Measurements from ENCODE around the gene MTMR3.
"Not testable (repeated sequence)": the region's sequence is repeated elsewhere in the genome, so short reads cannot be mapped to it uniquely, and the experiment has no call there.

MTMR3 gene

GRCh38 chr22:29883045-29883774, at the start of gene MTMR3:
Gene MTMR3, plus strand, starts transcription at chr22:29883174. Its CDS starts 87,886 bp downstream, at chr22:29971060.
- DNase-seq (ENCODE audit: insufficient read length, low spot score) (peak; percentile 38), FAIRE-seq (no peak)
- TF ChIP-seq POLR2A (IDR thresholded peaks at IDR 0.05; ENCODE audit: low read depth, low read length) = peak; percentile 43; the same call in 1 of the 2 replicates

GRCh38 chr22:29833392-29833965, 49.5 kb upstream of the MTMR3 start:
- DNase-seq (ENCODE audit: insufficient read length, low spot score) (no peak), FAIRE-seq (no peak)
- TF ChIP-seq POLR2A (IDR thresholded peaks at IDR 0.05; ENCODE audit: low read depth, low read length) = no peak

- FAIRE-seq (no peak), DNase-seq (ENCODE audit: insufficient read length, low spot score) (no peak)
- TF ChIP-seq POLR2A (IDR thresholded peaks at IDR 0.05; ENCODE audit: low read depth, low read length) = no peak
Observed at GRCh38 chr22:29834046-29834445, 48.9 kb upstream of the MTMR3 start.

DNA sequence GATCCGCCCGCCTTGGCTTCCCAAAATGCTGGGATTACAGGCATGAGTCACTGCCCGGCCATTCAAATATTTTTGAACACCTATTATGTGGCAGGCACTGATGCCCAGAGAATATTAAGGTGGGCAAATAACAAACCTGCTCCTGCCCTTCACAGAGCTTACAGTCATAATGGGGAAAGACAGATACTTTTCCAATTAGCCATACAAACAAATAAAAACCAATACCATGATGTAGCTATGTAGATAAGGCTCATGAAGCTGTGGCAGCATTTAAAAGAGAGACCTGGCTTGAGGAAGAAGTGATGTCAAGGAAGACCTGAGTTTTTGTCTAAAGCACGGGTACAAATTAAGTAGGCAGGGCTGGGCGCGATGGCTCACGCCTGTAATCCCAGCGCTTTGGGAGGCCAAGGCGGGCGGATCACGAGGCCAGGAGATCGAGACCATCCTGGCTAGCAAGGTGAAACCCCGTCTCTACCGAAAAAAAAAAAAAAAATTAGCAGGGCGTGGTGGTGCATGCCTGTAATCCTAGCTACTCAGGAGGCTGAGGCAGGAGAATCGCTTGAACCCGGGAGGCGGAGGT, 46.1 kb upstream of the MTMR3 start:
- DNase-seq (ENCODE audit: insufficient read length, low spot score); FAIRE-seq: not testable (repeated sequence)

DNA sequence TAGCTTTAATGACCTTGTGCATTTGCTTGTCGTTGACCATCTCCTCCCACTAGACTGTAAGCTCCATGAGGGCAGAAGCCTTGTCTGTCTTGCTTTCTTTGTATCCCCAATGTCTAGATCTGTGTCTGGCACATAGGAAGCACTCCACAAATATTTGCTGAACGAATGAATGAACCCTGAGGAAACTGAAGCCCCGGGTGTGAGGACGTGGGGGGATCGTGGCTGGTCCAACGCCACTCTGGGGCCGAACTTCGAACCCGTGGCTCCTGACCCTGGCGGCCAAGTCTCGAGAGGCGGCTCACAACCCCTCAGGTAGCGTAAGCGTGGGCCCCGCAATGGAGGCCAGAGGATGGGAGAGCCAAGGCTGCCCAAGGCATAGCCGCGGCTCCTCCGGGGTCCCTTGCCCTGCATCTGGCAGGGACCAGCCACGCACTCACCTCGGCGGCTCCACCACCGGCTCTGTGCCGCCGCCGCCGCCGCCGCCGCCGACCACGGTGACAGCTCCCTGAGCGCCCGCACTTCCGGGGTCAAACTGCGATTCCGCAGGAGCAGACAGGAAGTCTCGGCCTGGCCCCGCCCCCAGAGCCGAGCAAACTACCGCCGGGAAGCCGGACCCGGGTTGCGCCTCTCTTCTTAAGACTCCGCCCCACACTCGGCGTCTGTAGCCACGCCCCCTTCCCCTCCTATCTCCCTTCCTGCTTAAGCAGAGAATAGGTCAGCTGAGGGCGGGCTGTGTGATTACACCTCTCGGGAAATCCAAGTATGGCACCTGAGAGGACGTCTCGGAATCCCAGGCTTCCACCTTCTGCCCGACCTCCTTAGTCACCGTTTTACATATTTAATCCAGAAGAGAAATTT, 45.0 kb upstream of the MTMR3 start, which contains the start of gene ASCC2:
TSS of gene ASCC2 (minus strand) at position 534 of the 858 bp plus-strand sequence. CDS start 5,949 bp downstream, outside the sequence.
- TF ChIP-seq POLR2A (IDR thresholded peaks at IDR 0.05; ENCODE audit: low read depth, low read length) = peak; percentile 28; the same call in 1 of the 2 replicates
- FAIRE-seq = no peak
- peak; percentile 81 for DNase-seq (ENCODE audit: insufficient read length, low spot score)

GRCh38 chr22:29838599-29838956, 44.4 kb upstream of the MTMR3 start:
- FAIRE-seq (no peak), DNase-seq (ENCODE audit: insufficient read length, low spot score) (no peak)
- no peak for TF ChIP-seq POLR2A (IDR thresholded peaks at IDR 0.05; ENCODE audit: low read depth, low read length)

DNA sequence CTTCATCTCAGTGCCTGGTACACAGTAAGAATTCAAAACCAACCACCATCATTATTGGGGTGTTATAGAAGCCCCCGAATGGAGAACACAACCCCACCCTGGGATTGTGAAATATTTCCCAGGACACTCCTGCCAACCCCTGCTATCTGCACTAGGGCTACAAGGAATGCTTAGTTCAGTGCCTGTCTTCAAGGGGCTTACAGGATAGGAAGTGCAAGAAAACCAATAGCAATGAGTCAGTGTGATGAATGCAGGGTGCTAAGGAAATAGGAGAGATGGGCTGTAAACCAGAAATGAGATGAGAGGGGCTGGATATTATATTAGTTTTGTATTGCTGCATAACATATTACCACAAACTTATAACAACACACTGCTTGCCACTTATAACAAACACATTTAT, 43.9 kb upstream of the MTMR3 start:
- FAIRE-seq (no peak), DNase-seq (ENCODE audit: insufficient read length, low spot score) (no peak)
- TF ChIP-seq POLR2A (IDR thresholded peaks at IDR 0.05; ENCODE audit: low read depth, low read length) = no peak

GRCh38 chr22:29840498-29840897, 42.5 kb upstream of the MTMR3 start:
- DNase-seq (ENCODE audit: insufficient read length, low spot score) = no peak
- no peak for TF ChIP-seq POLR2A (IDR thresholded peaks at IDR 0.05; ENCODE audit: low read depth, low read length)

GRCh38 chr22:29842172-29842571, 40.8 kb upstream of the MTMR3 start:
- TF ChIP-seq POLR2A (IDR thresholded peaks at IDR 0.05; ENCODE audit: low read depth, low read length) = no peak
- FAIRE-seq = no peak

More at GRCh38 chr22:29840498-29840897, 42.5 kb upstream of the MTMR3 start:
- FAIRE-seq = no peak

DNA sequence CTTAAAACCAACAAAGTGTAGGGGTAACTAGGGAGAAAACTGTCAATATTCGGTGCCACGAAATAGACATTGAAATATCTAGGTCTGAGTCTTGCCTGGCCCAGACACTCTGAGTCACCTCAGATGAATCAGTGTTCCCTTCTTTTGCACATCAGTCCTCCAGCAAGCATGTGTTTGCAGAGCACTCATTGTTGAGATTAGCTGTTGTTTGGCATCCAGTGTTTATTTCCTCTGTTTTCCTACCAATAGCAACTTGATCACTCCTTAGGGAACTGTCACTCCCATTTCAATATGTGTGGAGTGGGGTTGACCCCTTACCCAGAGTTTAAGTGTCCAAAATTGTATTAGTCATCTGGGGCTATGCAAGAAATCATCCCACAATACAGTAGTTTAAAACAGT, 40.2 kb upstream of the MTMR3 start:
- no peak for TF ChIP-seq POLR2A (IDR thresholded peaks at IDR 0.05; ENCODE audit: low read depth, low read length)
- FAIRE-seq (peak; percentile 91), DNase-seq (ENCODE audit: insufficient read length, low spot score) (peak; percentile 38)

More at GRCh38 chr22:29842172-29842571, 40.8 kb upstream of the MTMR3 start:
- DNase-seq (ENCODE audit: insufficient read length, low spot score) = no peak

GRCh38 chr22:29846290-29846689, 36.7 kb upstream of the MTMR3 start:
- DNase-seq (ENCODE audit: insufficient read length, low spot score) (no peak), FAIRE-seq (no peak)
- no peak for TF ChIP-seq POLR2A (IDR thresholded peaks at IDR 0.05; ENCODE audit: low read depth, low read length)

DNA sequence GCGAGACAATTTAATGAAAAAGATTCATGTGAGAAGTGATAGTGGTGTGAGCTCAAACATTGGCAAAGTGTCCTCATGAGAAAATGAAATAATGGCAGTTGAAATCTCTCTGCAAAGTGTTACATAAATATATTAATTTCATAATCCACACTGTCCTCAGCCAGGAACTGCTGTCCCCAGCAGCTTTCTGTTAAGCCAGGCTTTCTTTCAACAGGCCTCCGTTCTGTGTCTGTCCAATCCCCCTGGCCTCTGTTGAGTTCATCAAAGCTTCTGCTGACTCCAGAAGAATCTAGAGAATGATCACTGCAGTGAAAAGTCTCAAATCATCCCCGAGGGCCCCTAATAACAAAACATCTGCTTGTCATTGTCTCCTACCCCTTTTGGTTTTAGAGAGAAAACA, 34.9 kb upstream of the MTMR3 start:
- FAIRE-seq (no peak), DNase-seq (ENCODE audit: insufficient read length, low spot score) (no peak)
- TF ChIP-seq POLR2A (IDR thresholded peaks at IDR 0.05; ENCODE audit: low read depth, low read length) = no peak

- no peak for DNase-seq (ENCODE audit: insufficient read length, low spot score)
- FAIRE-seq = no peak
- TF ChIP-seq POLR2A (IDR thresholded peaks at IDR 0.05; ENCODE audit: low read depth, low read length) = no peak
Observed at GRCh38 chr22:29854432-29854831, 28.5 kb upstream of the MTMR3 start.
